ENCODE results near the gene GMDS.

DNA sequence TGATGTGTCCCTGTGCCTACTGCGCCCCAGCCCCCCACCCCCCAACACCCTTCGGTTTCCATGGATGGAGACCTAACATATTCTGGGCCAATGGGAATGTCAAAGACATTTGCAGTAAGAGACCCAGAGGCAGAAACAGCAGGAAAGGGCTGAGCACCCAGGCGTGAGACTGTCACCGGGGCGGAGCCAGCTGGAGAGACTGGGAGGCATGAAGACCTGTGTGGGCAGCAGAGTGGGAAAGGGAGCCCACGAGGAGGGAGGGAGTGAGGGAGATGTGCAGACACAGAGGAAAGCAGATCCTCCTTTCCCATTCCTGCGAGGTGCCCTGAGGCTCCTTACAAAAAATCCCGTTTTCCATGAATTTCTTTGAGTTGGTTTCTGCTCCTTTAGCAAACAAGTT, 485.5 kb downstream of the GMDS start:
- TF ChIP-seq, protein P1, sequence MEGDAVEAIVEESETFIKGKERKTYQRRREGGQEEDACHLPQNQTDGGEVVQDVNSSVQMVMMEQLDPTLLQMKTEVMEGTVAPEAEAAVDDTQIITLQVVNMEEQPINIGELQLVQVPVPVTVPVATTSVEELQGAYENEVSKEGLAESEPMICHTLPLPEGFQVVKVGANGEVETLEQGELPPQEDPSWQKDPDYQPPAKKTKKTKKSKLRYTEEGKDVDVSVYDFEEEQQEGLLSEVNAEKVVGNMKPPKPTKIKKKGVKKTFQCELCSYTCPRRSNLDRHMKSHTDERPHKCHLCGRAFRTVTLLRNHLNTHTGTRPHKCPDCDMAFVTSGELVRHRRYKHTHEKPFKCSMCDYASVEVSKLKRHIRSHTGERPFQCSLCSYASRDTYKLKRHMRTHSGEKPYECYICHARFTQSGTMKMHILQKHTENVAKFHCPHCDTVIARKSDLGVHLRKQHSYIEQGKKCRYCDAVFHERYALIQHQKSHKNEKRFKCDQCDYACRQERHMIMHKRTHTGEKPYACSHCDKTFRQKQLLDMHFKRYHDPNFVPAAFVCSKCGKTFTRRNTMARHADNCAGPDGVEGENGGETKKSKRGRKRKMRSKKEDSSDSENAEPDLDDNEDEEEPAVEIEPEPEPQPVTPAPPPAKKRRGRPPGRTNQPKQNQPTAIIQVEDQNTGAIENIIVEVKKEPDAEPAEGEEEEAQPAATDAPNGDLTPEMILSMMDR (IDR thresholded peaks at IDR 0.05), result no peak
- TF ChIP-seq, protein P2, sequence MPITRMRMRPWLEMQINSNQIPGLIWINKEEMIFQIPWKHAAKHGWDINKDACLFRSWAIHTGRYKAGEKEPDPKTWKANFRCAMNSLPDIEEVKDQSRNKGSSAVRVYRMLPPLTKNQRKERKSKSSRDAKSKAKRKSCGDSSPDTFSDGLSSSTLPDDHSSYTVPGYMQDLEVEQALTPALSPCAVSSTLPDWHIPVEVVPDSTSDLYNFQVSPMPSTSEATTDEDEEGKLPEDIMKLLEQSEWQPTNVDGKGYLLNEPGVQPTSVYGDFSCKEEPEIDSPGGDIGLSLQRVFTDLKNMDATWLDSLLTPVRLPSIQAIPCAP (CRISPR knock-in tag; IDR thresholded peaks at IDR 0.05), result no peak

Data from WTC11 (cell line).